IPS-18c (cell line): Measurements from ENCODE around the gene IST1.

Experiments used
- H3K4me3 ChIP-seq: 2 replicates; pipeline ENCODE4 v1.7.0; 2013; ENCODE audit warnings: low read depth, mild to moderate bottlenecking, low read length, moderate library complexity; ENCODE audit not compliant: insufficient read depth
- H3K9me3 ChIP-seq: one replicate; pipeline ENCODE4 v1.6.1; 2013; ENCODE audit warnings: mild to moderate bottlenecking, low read length, moderate library complexity; ENCODE audit not compliant: control insufficient read depth, insufficient read depth

The IST1 gene

GRCh38 chr16:71869089-71869488, 26.2 kb upstream of the IST1 start:
- no peak overlapping the region for H3K4me3 ChIP-seq

GRCh38 chr16:71870818-71871217, 24.5 kb upstream of the IST1 start:
- H3K4me3 ChIP-seq, result no peak overlapping the region
- no peaks in the 10 kb centered on the region for H3K9me3 ChIP-seq

More at GRCh38 chr16:71869089-71869488, 26.2 kb upstream of the IST1 start:
- H3K9me3 ChIP-seq, result no peaks in the 10 kb centered on the region

- Histone ChIP-seq H3K4me3 (no peak overlapping the region), H3K9me3 (no peaks in the 10 kb centered on the region)
Measured at GRCh38 chr16:71873199-71873598, 22.1 kb upstream of the IST1 start.

GRCh38 chr16:71878911-71879310, 16.4 kb upstream of the IST1 start:
- no peaks in the 10 kb centered on the region for H3K9me3 ChIP-seq
- H3K4me3 ChIP-seq, result no peak overlapping the region

- H3K9me3 ChIP-seq, result no peaks in the 10 kb centered on the region
- no peak overlapping the region for H3K4me3 ChIP-seq
Measured at GRCh38 chr16:71880176-71880575, 15.2 kb upstream of the IST1 start.

GRCh38 chr16:71882505-71883167, 12.7 kb upstream of the IST1 start:
- Histone ChIP-seq H3K9me3 (no peaks in the 10 kb centered on the region), H3K4me3 (peak overlapping the region; percentile 93)

- Histone ChIP-seq H3K4me3 (peak overlapping the region; percentile 93), H3K9me3 (no peaks in the 10 kb centered on the region)
Measured at GRCh38 chr16:71883168-71883848, 12.0 kb upstream of the IST1 start.

- H3K9me3 ChIP-seq, result no peaks in the 10 kb centered on the region
- peak within 1 kb of the TSS; percentile 93 for H3K4me3 ChIP-seq
Measured at GRCh38 chr16:71883849-71884638, 11.3 kb upstream of the IST1 start, which contains the start of gene ZNF821. Gene ZNF821, minus strand, starts transcription at chr16:71884182. Its CDS starts 4,236 bp downstream, at chr16:71879946.

- H3K9me3 ChIP-seq, result no peaks in the 10 kb centered on the region
- no peak overlapping the region for H3K4me3 ChIP-seq
Measured at GRCh38 chr16:71885261-71885650, 10.1 kb upstream of the IST1 start.

- Histone ChIP-seq H3K4me3 (no peak overlapping the region), H3K9me3 (no peaks in the 10 kb centered on the region)
Measured at GRCh38 chr16:71889147-71889546, 6.2 kb upstream of the IST1 start.

GRCh38 chr16:71893888-71894228, 1.5 kb upstream of the IST1 start:
- H3K9me3 ChIP-seq, result no peaks in the 10 kb centered on the region
- peak overlapping the region; percentile 70 for H3K4me3 ChIP-seq

GRCh38 chr16:71894229-71894920, 956 bp upstream of the IST1 start:
- peak overlapping the region; percentile 70 for H3K4me3 ChIP-seq

GRCh38 chr16:71895679-71896365, 491 bp downstream of the IST1 start:
- Histone ChIP-seq H3K9me3 (no peaks in the 10 kb centered on the region), H3K4me3 (peak overlapping the region; percentile 70)

More at GRCh38 chr16:71894229-71894920, 956 bp upstream of the IST1 start:
- H3K9me3 ChIP-seq, result no peaks in the 10 kb centered on the region

- H3K9me3 ChIP-seq, result no peaks in the 10 kb centered on the region
Measured at GRCh38 chr16:71896764-71897368, 1.5 kb downstream of the IST1 start.

GRCh38 chr16:71899171-71899570, 3.8 kb downstream of the IST1 start:
- H3K9me3 ChIP-seq, result no peaks in the 10 kb centered on the region
- H3K4me3 ChIP-seq, result no peak overlapping the region

More at GRCh38 chr16:71896764-71897368, 1.5 kb downstream of the IST1 start:
- peak overlapping the region; percentile 70 for H3K4me3 ChIP-seq

GRCh38 chr16:71902656-71903365, 7.5 kb downstream of the IST1 start:
- H3K4me3 ChIP-seq, result no peak overlapping the region
- no peaks in the 10 kb centered on the region for H3K9me3 ChIP-seq
